Central memory CD8-positive, alpha-beta T cell (primary cell): ENCODE data around the gene PAMR1.

Experiments
- ATAC-seq: fragments of 150-1000 bp; cut with Tn5 transposase; replicated peaks from 2 replicates; pipeline ENCODE4 v1.10.0; 2022; ENCODE audit warnings: mild to moderate bottlenecking, moderate FRiP score, moderate number of reproducible peaks; ENCODE audit not compliant: poor library complexity, severe bottlenecking; ENCODE audit errors: extremely low read depth
- DNase-seq, 2 donors: peaks; one replicate each; pipeline ENCODE4 v3.0.0; 2021; ENCODE audit warnings: low spot score in 2 of 2
- H3K27ac Mint-ChIP-seq: one replicate; pipeline ENCODE4 v1.8.0; 2022; ENCODE audit warnings: low read depth, mild to moderate bottlenecking, moderate library complexity, mixed read lengths
- H3K27me3 Mint-ChIP-seq: one replicate; pipeline ENCODE4 v1.8.0; 2022; ENCODE audit warnings: mixed read lengths
- H3K36me3 Mint-ChIP-seq: one replicate; pipeline ENCODE4 v1.8.0; 2022; ENCODE audit warnings: mild to moderate bottlenecking, moderate library complexity, mixed read lengths; ENCODE audit not compliant: insufficient read depth
- H3K4me1 Mint-ChIP-seq: one replicate; pipeline ENCODE4 v1.8.0; 2022; ENCODE audit warnings: mixed read lengths
- H3K4me3 Mint-ChIP-seq: one replicate; pipeline ENCODE4 v1.8.0; 2022; ENCODE audit warnings: mild to moderate bottlenecking, moderate library complexity, mixed read lengths
- H3K9me3 Mint-ChIP-seq: one replicate; pipeline ENCODE4 v1.8.0; 2022; ENCODE audit warnings: mixed read lengths

PAMR1 gene

GRCh38 chr11:35418282-35419183 is 106.9 kb downstream of the PAMR1 start:
- Mint-ChIP-seq H3K27ac (no peak overlapping the region), H3K4me1 (peaks cover 11% of the 10 kb centered on the region), H3K4me3 (peak overlapping the region; percentile 61), H3K36me3 (peaks cover 3% of the 10 kb centered on the region), H3K27me3 (peaks cover 92% of the 10 kb centered on the region), H3K9me3 (no peaks in the 10 kb centered on the region)
- ATAC-seq (no peak), DNase-seq (no peak)

GRCh38 chr11:35415487-35415886 is 109.9 kb downstream of the PAMR1 start:
- no peak overlapping the region for H3K27ac Mint-ChIP-seq
- no peak for ATAC-seq

GRCh38 chr11:35414776-35415175 is 110.6 kb downstream of the PAMR1 start:
- Mint-ChIP-seq H3K27me3 (peaks cover 76% of the 10 kb centered on the region), H3K4me1 (peaks cover 7% of the 10 kb centered on the region), H3K36me3 (peaks cover 2% of the 10 kb centered on the region), H3K27ac (no peak overlapping the region), H3K9me3 (no peaks in the 10 kb centered on the region), H3K4me3 (no peak overlapping the region)
- DNase-seq (no peak), ATAC-seq (no peak)

More at GRCh38 chr11:35415487-35415886, 109.9 kb downstream of the PAMR1 start:
- no peak for DNase-seq
- H3K9me3 Mint-ChIP-seq = no peaks in the 10 kb centered on the region
- peaks cover 81% of the 10 kb centered on the region for H3K27me3 Mint-ChIP-seq
- H3K4me3 Mint-ChIP-seq = no peak overlapping the region
- H3K36me3 Mint-ChIP-seq = peaks cover 4% of the 10 kb centered on the region
- peaks cover 9% of the 10 kb centered on the region for H3K4me1 Mint-ChIP-seq

GRCh38 chr11:35414311-35414710 is 111.1 kb downstream of the PAMR1 start:
- H3K27ac Mint-ChIP-seq = no peak overlapping the region
- peaks cover 75% of the 10 kb centered on the region for H3K27me3 Mint-ChIP-seq
- H3K36me3 Mint-ChIP-seq = peaks cover 2% of the 10 kb centered on the region
- H3K9me3 Mint-ChIP-seq = no peaks in the 10 kb centered on the region
- H3K4me1 Mint-ChIP-seq = peaks cover 7% of the 10 kb centered on the region
- ATAC-seq (no peak), DNase-seq (no peak)
- H3K4me3 Mint-ChIP-seq = no peak overlapping the region

GRCh38 chr11:35413598-35413997 is 111.8 kb downstream of the PAMR1 start:
- Mint-ChIP-seq H3K27me3 (peaks cover 71% of the 10 kb centered on the region), H3K9me3 (no peaks in the 10 kb centered on the region), H3K4me1 (peaks cover 4% of the 10 kb centered on the region), H3K4me3 (no peak overlapping the region), H3K36me3 (peaks cover 2% of the 10 kb centered on the region), H3K27ac (no peak overlapping the region)
- DNase-seq (no peak), ATAC-seq (no peak)

- H3K4me3 Mint-ChIP-seq = no peak overlapping the region
- H3K4me1 Mint-ChIP-seq = no peaks in the 10 kb centered on the region
- ATAC-seq = no peak
- peaks cover 2% of the 10 kb centered on the region for H3K36me3 Mint-ChIP-seq
- no peaks in the 10 kb centered on the region for H3K9me3 Mint-ChIP-seq
- H3K27me3 Mint-ChIP-seq = peaks cover 58% of the 10 kb centered on the region
- no peak overlapping the region for H3K27ac Mint-ChIP-seq
- no peak for DNase-seq
Observed at GRCh38 chr11:35412285-35412684, 113.1 kb downstream of the PAMR1 start.

GRCh38 chr11:35407041-35407440 is 118.4 kb downstream of the PAMR1 start:
- no peaks in the 10 kb centered on the region for H3K36me3 Mint-ChIP-seq
- H3K4me1 Mint-ChIP-seq = peaks cover 7% of the 10 kb centered on the region
- no peaks in the 10 kb centered on the region for H3K9me3 Mint-ChIP-seq
- DNase-seq = no peak
- peaks cover 22% of the 10 kb centered on the region for H3K27me3 Mint-ChIP-seq
- H3K4me3 Mint-ChIP-seq = no peak overlapping the region
- no peak for ATAC-seq
- H3K27ac Mint-ChIP-seq = no peak overlapping the region

- H3K4me1 Mint-ChIP-seq = peaks cover 7% of the 10 kb centered on the region
- peaks cover 12% of the 10 kb centered on the region for H3K27me3 Mint-ChIP-seq
- H3K27ac Mint-ChIP-seq = no peak overlapping the region
- no peaks in the 10 kb centered on the region for H3K36me3 Mint-ChIP-seq
- DNase-seq (no peak), ATAC-seq (no peak)
- no peaks in the 10 kb centered on the region for H3K9me3 Mint-ChIP-seq
- no peak overlapping the region for H3K4me3 Mint-ChIP-seq
Observed at GRCh38 chr11:35404388-35404775, 121.0 kb downstream of the PAMR1 start.

GRCh38 chr11:35403765-35404387 is 121.5 kb downstream of the PAMR1 start:
- Mint-ChIP-seq H3K27me3 (peaks cover 17% of the 10 kb centered on the region), H3K27ac (no peak overlapping the region), H3K36me3 (no peaks in the 10 kb centered on the region), H3K9me3 (no peaks in the 10 kb centered on the region), H3K4me1 (peaks cover 7% of the 10 kb centered on the region), H3K4me3 (no peak overlapping the region)
- DNase-seq (no peak), ATAC-seq (no peak)

- no peak overlapping the region for H3K4me3 Mint-ChIP-seq
- H3K27me3 Mint-ChIP-seq = peaks cover 26% of the 10 kb centered on the region
- no peaks in the 10 kb centered on the region for H3K9me3 Mint-ChIP-seq
- H3K27ac Mint-ChIP-seq = no peak overlapping the region
- H3K4me1 Mint-ChIP-seq = peaks cover 7% of the 10 kb centered on the region
- DNase-seq (no peak), ATAC-seq (no peak)
- H3K36me3 Mint-ChIP-seq = no peaks in the 10 kb centered on the region
Observed at GRCh38 chr11:35402751-35403660, 122.4 kb downstream of the PAMR1 start.

GRCh38 chr11:35398881-35399280 is 126.5 kb downstream of the PAMR1 start:
- H3K27ac Mint-ChIP-seq = no peak overlapping the region
- H3K4me1 Mint-ChIP-seq = no peaks in the 10 kb centered on the region
- H3K36me3 Mint-ChIP-seq = no peaks in the 10 kb centered on the region
- no peak for DNase-seq
- no peaks in the 10 kb centered on the region for H3K9me3 Mint-ChIP-seq
- no peak for ATAC-seq
- no peak overlapping the region for H3K4me3 Mint-ChIP-seq
- peaks cover 30% of the 10 kb centered on the region for H3K27me3 Mint-ChIP-seq

GRCh38 chr11:35394941-35395340 is 130.5 kb downstream of the PAMR1 start:
- Mint-ChIP-seq H3K9me3 (no peaks in the 10 kb centered on the region), H3K27ac (no peak overlapping the region), H3K36me3 (no peaks in the 10 kb centered on the region), H3K4me1 (peaks cover 11% of the 10 kb centered on the region), H3K27me3 (peaks cover 39% of the 10 kb centered on the region), H3K4me3 (no peak overlapping the region)
- DNase-seq = no peak
- ATAC-seq = no peak
